ENCODE data around the gene ELAVL1. TPM values are rescaled to one million over a fixed set of nuclear protein-coding genes. Genes with fewer than 3 reads are reported as not detected.

ELAVL1 gene
- total RNA-seq, 1 donor from 2014 or later: 116 TPM

GRCh38 chr19:7933828-7934725 lies 71.4 kb downstream of the ELAVL1 start:
- no peak overlapping the region for H3K27ac Mint-ChIP-seq
- no peak overlapping the region for H3K4me3 Mint-ChIP-seq
- DNase-seq (ENCODE audit: low spot score in 2 of 2, unreplicated experiment in 2 of 2): no peak
- H3K4me1 Mint-ChIP-seq: peaks cover 6% of the 10 kb centered on the region
- no peaks in the 10 kb centered on the region for H3K27me3 Mint-ChIP-seq (ENCODE audit: low read depth)
- TF ChIP-seq, protein P1, sequence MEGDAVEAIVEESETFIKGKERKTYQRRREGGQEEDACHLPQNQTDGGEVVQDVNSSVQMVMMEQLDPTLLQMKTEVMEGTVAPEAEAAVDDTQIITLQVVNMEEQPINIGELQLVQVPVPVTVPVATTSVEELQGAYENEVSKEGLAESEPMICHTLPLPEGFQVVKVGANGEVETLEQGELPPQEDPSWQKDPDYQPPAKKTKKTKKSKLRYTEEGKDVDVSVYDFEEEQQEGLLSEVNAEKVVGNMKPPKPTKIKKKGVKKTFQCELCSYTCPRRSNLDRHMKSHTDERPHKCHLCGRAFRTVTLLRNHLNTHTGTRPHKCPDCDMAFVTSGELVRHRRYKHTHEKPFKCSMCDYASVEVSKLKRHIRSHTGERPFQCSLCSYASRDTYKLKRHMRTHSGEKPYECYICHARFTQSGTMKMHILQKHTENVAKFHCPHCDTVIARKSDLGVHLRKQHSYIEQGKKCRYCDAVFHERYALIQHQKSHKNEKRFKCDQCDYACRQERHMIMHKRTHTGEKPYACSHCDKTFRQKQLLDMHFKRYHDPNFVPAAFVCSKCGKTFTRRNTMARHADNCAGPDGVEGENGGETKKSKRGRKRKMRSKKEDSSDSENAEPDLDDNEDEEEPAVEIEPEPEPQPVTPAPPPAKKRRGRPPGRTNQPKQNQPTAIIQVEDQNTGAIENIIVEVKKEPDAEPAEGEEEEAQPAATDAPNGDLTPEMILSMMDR (IDR thresholded peaks at IDR 0.05; ENCODE audit: unreplicated experiment): no peak
- H3K36me3 Mint-ChIP-seq: peaks cover 9% of the 10 kb centered on the region
- no peaks in the 10 kb centered on the region for H3K9me3 Mint-ChIP-seq

DNA sequence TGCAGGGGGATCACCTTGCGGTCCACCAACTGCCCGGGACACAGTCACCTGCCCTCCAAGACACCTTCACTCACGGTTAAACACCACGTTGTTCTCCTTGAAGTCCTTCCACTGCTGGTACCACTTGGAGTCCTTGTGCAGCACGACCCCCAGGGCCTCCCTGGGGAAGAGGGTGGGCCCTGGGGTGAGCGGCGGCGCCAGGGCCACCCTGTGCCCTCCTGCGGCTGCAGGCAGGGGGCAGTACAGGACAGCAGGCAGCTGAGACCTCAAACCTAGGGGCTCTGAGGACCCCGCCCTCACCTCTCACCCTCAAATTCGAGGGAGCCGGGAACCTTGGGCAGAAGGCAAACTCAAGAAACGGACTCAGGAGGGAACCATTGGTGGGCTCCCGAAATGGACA lies 72.0 kb downstream of the ELAVL1 start:
- H3K27me3 Mint-ChIP-seq (ENCODE audit: low read depth): no peaks in the 10 kb centered on the region
- no peaks in the 10 kb centered on the region for H3K9me3 Mint-ChIP-seq
- TF ChIP-seq, protein P1 (IDR thresholded peaks at IDR 0.05; ENCODE audit: unreplicated experiment): peak; percentile 20
- no peak overlapping the region for H3K27ac Mint-ChIP-seq
- DNase-seq (ENCODE audit: low spot score in 2 of 2, unreplicated experiment in 2 of 2): no peak
- no peak overlapping the region for H3K4me3 Mint-ChIP-seq
- peaks cover 12% of the 10 kb centered on the region for H3K4me1 Mint-ChIP-seq
- peaks cover 6% of the 10 kb centered on the region for H3K36me3 Mint-ChIP-seq

GRCh38 chr19:7932930-7933300 lies 72.5 kb downstream of the ELAVL1 start:
- peaks cover 17% of the 10 kb centered on the region for H3K4me1 Mint-ChIP-seq
- H3K4me3 Mint-ChIP-seq: no peak overlapping the region
- peaks cover 6% of the 10 kb centered on the region for H3K36me3 Mint-ChIP-seq
- TF ChIP-seq, protein P1 (IDR thresholded peaks at IDR 0.05; ENCODE audit: unreplicated experiment): no peak
- H3K9me3 Mint-ChIP-seq: no peaks in the 10 kb centered on the region
- DNase-seq (ENCODE audit: low spot score in 2 of 2, unreplicated experiment in 2 of 2): no peak
- no peak overlapping the region for H3K27ac Mint-ChIP-seq
- no peaks in the 10 kb centered on the region for H3K27me3 Mint-ChIP-seq (ENCODE audit: low read depth)

DNA sequence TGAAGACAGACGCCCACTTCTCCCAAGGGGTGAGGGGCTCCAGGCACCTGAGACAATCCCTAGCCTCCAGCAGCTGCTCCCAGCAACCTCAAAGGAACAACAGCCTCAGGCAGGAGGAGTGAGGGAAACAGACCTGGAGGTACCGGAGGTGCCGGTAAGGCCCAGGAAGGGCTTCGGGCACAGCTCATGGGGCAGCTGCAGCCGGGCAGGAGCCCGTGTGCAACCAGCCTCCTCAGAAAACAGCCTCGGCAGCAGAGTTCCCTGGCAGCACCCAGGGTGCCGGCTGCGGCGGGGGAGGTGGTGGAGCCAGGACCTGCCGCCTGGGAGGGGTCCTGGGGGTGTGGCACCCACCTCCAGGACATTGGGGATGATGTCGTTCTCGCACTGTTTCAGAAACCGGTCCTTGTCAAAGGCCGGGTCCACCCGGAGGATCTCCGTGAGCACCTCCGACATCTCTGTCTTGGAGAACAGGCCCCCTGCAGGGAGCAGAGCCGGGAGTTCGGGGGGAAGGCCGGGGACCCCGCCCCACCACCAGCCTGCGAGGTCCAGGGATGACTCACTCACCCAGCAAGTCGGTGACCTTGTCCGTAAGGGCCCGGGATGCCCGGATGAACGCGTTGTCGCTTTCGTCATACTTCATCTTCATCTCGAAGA lies 73.0 kb downstream of the ELAVL1 start:
- Mint-ChIP-seq H3K4me3 (no peak overlapping the region), H3K4me1 (peaks cover 20% of the 10 kb centered on the region), H3K27ac (no peak overlapping the region), H3K27me3 (ENCODE audit: low read depth) (no peaks in the 10 kb centered on the region), H3K36me3 (peaks cover 4% of the 10 kb centered on the region), H3K9me3 (no peaks in the 10 kb centered on the region)
- no peak for DNase-seq (ENCODE audit: low spot score in 2 of 2, unreplicated experiment in 2 of 2)
- TF ChIP-seq, protein P1 (IDR thresholded peaks at IDR 0.05; ENCODE audit: unreplicated experiment): no peak

- TF ChIP-seq, protein P1 (IDR thresholded peaks at IDR 0.05; ENCODE audit: unreplicated experiment): no peak
- DNase-seq (ENCODE audit: low spot score in 2 of 2, unreplicated experiment in 2 of 2): no peak
- Mint-ChIP-seq H3K9me3 (no peaks in the 10 kb centered on the region), H3K4me3 (no peak overlapping the region), H3K4me1 (peaks cover 24% of the 10 kb centered on the region), H3K36me3 (peaks cover 4% of the 10 kb centered on the region), H3K27me3 (ENCODE audit: low read depth) (no peaks in the 10 kb centered on the region), H3K27ac (peak overlapping the region; percentile 100)
These were observed 74.0 kb downstream of the ELAVL1 start for GRCh38 chr19:7931221-7932061.
